ENCODE measurements around the gene GPATCH4.
A peak's percentile ranks its signal among the peaks of the same experiment; 100 is the strongest.
"Not testable (repeated sequence)": the region's sequence is repeated elsewhere in the genome, so short reads cannot be mapped to it uniquely, and the experiment has no call there.

Gene GPATCH4

GRCh38 chr1:156619582-156619955 lies 18.3 kb upstream of the GPATCH4 start:
- no peak for DNase-seq (ENCODE audit: extremely low read depth, low read depth)
- TF ChIP-seq CTCF (IDR thresholded peaks at IDR 0.05; ENCODE audit: low read depth, low read length) = no peak

- peak; percentile 39 for TF ChIP-seq CTCF (IDR thresholded peaks at IDR 0.05; ENCODE audit: low read depth, low read length)
- DNase-seq (ENCODE audit: extremely low read depth, low read depth) = no peak
These were observed 17.7 kb upstream of the GPATCH4 start, which contains the start of gene HAPLN2 for GRCh38 chr1:156618853-156619581. Gene HAPLN2 (plus strand): TSS chr1:156619415. CDS start chr1:156623491, 4,076 bp downstream.

- no peak for TF ChIP-seq CTCF (IDR thresholded peaks at IDR 0.05; ENCODE audit: low read depth, low read length)
These were observed 15.2 kb upstream of the GPATCH4 start for GRCh38 chr1:156616463-156616862.

GRCh38 chr1:156615946-156616345 lies 14.7 kb upstream of the GPATCH4 start:
- TF ChIP-seq CTCF (IDR thresholded peaks at IDR 0.05; ENCODE audit: low read depth, low read length) = no peak
- no peak for DNase-seq (ENCODE audit: extremely low read depth, low read depth)

More at GRCh38 chr1:156616463-156616862, 15.2 kb upstream of the GPATCH4 start:
- DNase-seq (ENCODE audit: extremely low read depth, low read depth) = no peak

- no peak for DNase-seq (ENCODE audit: extremely low read depth, low read depth)
- TF ChIP-seq CTCF (IDR thresholded peaks at IDR 0.05; ENCODE audit: low read depth, low read length) = no peak
These were observed 11.4 kb upstream of the GPATCH4 start for GRCh38 chr1:156612666-156613065.

- not testable (repeated sequence) for DNase-seq (ENCODE audit: extremely low read depth, low read depth)
These were observed 8.8 kb upstream of the GPATCH4 start for GRCh38 chr1:156610072-156610471.

- DNase-seq (ENCODE audit: extremely low read depth, low read depth) = no peak
These were observed 7.7 kb upstream of the GPATCH4 start for GRCh38 chr1:156608981-156609380.

More at GRCh38 chr1:156608981-156609380, 7.7 kb upstream of the GPATCH4 start:
- TF ChIP-seq CTCF (IDR thresholded peaks at IDR 0.05; ENCODE audit: low read depth, low read length) = peak; percentile 36
